Ovary (tissue), 3 donors: ENCODE measurements around the gene CDADC1.
"Not testable (repeated sequence)": the region's sequence is repeated elsewhere in the genome, so short reads cannot be mapped to it uniquely, and the experiment has no call there.

Experiments used
- EP300 ChIP-seq: sonication (generic); formaldehyde crosslinking; IDR thresholded peaks from one replicate; pipeline ENCODE4 v1.6.1; 2017; ENCODE audit warnings: antibody characterized with exemption
- POLR2A ChIP-seq: fragments of 450-650 bp; IDR thresholded peaks from one replicate; pipeline ENCODE4 v1.6.1; 2017; ENCODE audit warnings: antibody characterized with exemption, mild to moderate bottlenecking, moderate library complexity
- TF ChIP-seq, protein P1 (sequence below), 3 donors: fragments of 450-650 bp in 2 of 3; fragments of 200-600 bp in 1 of 3; IDR thresholded peaks; one replicate each; pipeline versions ENCODE4 v1.5.1 to v1.8.0; 2016 to 2022; ENCODE audit warnings: antibody characterized with exemption in 3 of 3, mild to moderate bottlenecking in 1 of 3
- donor health status: DM: no; HTN: no; CAD: no.

DNA sequence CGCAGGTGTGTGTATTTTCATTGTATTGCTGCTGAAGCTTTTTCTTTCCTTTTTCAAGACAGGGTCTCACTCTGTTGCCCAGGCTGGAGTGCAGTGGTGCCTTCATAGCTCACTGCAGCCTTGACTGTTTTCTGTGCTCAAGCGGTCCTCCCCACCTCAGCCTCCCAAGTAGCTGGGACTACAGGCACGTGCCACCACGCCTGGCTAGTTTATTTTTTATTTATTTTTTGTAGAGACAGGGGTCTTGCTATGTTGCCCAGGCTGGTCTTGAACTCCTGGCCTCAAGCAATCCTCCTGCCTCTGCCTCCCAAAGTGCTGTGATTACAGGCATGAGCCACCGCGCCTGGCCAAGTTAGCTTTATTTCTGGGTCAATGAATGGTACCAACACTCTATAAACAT is 47.0 kb downstream of the CDADC1 start:
- TF ChIP-seq POLR2A, EP300: not testable (repeated sequence)
- TF ChIP-seq, protein P1, sequence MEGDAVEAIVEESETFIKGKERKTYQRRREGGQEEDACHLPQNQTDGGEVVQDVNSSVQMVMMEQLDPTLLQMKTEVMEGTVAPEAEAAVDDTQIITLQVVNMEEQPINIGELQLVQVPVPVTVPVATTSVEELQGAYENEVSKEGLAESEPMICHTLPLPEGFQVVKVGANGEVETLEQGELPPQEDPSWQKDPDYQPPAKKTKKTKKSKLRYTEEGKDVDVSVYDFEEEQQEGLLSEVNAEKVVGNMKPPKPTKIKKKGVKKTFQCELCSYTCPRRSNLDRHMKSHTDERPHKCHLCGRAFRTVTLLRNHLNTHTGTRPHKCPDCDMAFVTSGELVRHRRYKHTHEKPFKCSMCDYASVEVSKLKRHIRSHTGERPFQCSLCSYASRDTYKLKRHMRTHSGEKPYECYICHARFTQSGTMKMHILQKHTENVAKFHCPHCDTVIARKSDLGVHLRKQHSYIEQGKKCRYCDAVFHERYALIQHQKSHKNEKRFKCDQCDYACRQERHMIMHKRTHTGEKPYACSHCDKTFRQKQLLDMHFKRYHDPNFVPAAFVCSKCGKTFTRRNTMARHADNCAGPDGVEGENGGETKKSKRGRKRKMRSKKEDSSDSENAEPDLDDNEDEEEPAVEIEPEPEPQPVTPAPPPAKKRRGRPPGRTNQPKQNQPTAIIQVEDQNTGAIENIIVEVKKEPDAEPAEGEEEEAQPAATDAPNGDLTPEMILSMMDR (IDR thresholded peaks at IDR 0.05), result not testable (repeated sequence)
